HG03025 (cell line): ENCODE data around the gene MAOB.

Experiments
- ATAC-seq: cut with Tn5 transposase; IDR thresholded peaks from one replicate; pipeline ENCODE4 v1.9.1; 2021; ENCODE audit warnings: mild to moderate bottlenecking, moderate library complexity; ENCODE audit not compliant: unreplicated experiment, low FRiP score

MAOB gene

GRCh38 chrX:43861750-43862149, 20.5 kb downstream of the MAOB start:
- ATAC-seq: no peak

- no peak for ATAC-seq
Observed at GRCh38 chrX:43860646-43861370, 21.4 kb downstream of the MAOB start.

GRCh38 chrX:43853225-43853828, 28.9 kb downstream of the MAOB start:
- ATAC-seq: no peak

- ATAC-seq: no peak
Observed at GRCh38 chrX:43850629-43851028, 31.6 kb downstream of the MAOB start.

- no peak for ATAC-seq
Observed at GRCh38 chrX:43849173-43849572, 33.1 kb downstream of the MAOB start.

GRCh38 chrX:43847352-43847751, 34.9 kb downstream of the MAOB start:
- ATAC-seq: no peak

GRCh38 chrX:43846558-43846957, 35.7 kb downstream of the MAOB start:
- ATAC-seq: no peak

GRCh38 chrX:43845776-43846175, 36.5 kb downstream of the MAOB start:
- ATAC-seq: no peak

GRCh38 chrX:43840265-43840664, 42.0 kb downstream of the MAOB start:
- ATAC-seq: no peak

GRCh38 chrX:43836435-43837184, 45.6 kb downstream of the MAOB start:
- no peak for ATAC-seq

- no peak for ATAC-seq
Observed at GRCh38 chrX:43835559-43835958, 46.7 kb downstream of the MAOB start.

GRCh38 chrX:43827791-43828190, 54.5 kb downstream of the MAOB start:
- no peak for ATAC-seq

- ATAC-seq: no peak
Observed at GRCh38 chrX:43822014-43822413, 60.2 kb downstream of the MAOB start.

GRCh38 chrX:43817444-43817843, 64.8 kb downstream of the MAOB start:
- no peak for ATAC-seq

- ATAC-seq: no peak
Observed at GRCh38 chrX:43815209-43815608, 67.0 kb downstream of the MAOB start.

- no peak for ATAC-seq
Observed at GRCh38 chrX:43813898-43814297, 68.4 kb downstream of the MAOB start.

GRCh38 chrX:43813319-43813718, 68.9 kb downstream of the MAOB start:
- no peak for ATAC-seq

- ATAC-seq: no peak
Observed at GRCh38 chrX:43809463-43809862, 72.8 kb downstream of the MAOB start.

GRCh38 chrX:43808231-43808630, 74.0 kb downstream of the MAOB start:
- no peak for ATAC-seq

- no peak for ATAC-seq
Observed at GRCh38 chrX:43805579-43805978, 76.7 kb downstream of the MAOB start.

GRCh38 chrX:43804021-43804420, 78.2 kb downstream of the MAOB start:
- ATAC-seq: no peak
